Keratinocyte (primary cell): ENCODE data around the gene STEAP1B. TPM values are rescaled to one million over a fixed set of nuclear protein-coding genes. Genes with fewer than 3 reads are reported as not detected.
"Not testable (repeated sequence)": the region's sequence is repeated elsewhere in the genome, so short reads cannot be mapped to it uniquely, and the experiment has no call there.

Experiments used
- DNase-seq: peaks from one replicate; pipeline ENCODE4 v3.0.0-alpha.2; 2011; ENCODE audit warnings: low read depth, missing footprints, low spot score
- FAIRE-seq: peaks from 2 replicates; lab custom pipeline; 2011; peaks lifted over from hg19 to GRCh38; lab: Jason Lieb, UNC
- H2AFZ ChIP-seq: 2 replicates; pipeline ENCODE4 v1.6.0; 2012; ENCODE audit warnings: low read length, control low read depth, inconsistent platforms; ENCODE audit not compliant: control insufficient read depth
- H3K27ac ChIP-seq: 2 replicates; pipeline ENCODE4 v1.5.1; 2011; ENCODE audit warnings: low read length; ENCODE audit not compliant: control insufficient read depth, insufficient read depth
- H3K27me3 ChIP-seq: 3 replicates; pipeline ENCODE4 v1.6.0; 2011; ENCODE audit warnings: low read length; ENCODE audit not compliant: control insufficient read depth, insufficient read depth; ENCODE audit errors: extremely low read depth
- H3K36me3 ChIP-seq, 2 experiments: 2 replicates in 1 of 2; 3 replicates in 1 of 2; pipeline ENCODE4 v1.5.1; 2011; ENCODE audit warnings: low read length in 2 of 2, mild to moderate bottlenecking in 1 of 2; ENCODE audit not compliant: control insufficient read depth in 2 of 2, insufficient read depth in 2 of 2; ENCODE audit errors: extremely low read depth in 1 of 2
- H3K4me1 ChIP-seq: 3 replicates; pipeline ENCODE4 v1.5.1; 2011; ENCODE audit warnings: low read length; ENCODE audit not compliant: control insufficient read depth, insufficient read depth; ENCODE audit errors: extremely low read depth
- H3K4me2 ChIP-seq: 3 replicates; pipeline ENCODE4 v1.6.0; 2011; ENCODE audit warnings: low read depth, low read length; ENCODE audit not compliant: control insufficient read depth, insufficient read depth; ENCODE audit errors: extremely low read depth
- H3K4me3 ChIP-seq, 3 experiments: fragments of 200-600 bp in 1 of 3; sonication (generic) in 1 of 3; 2 replicates in 2 of 3; 3 replicates in 1 of 3; pipeline ENCODE4 v1.5.1; 2011 to 2016; ENCODE audit warnings: low read length in 3 of 3, mild to moderate bottlenecking in 3 of 3, control low read depth in 2 of 3, inconsistent platforms in 1 of 3, low read depth in 1 of 3, mixed read lengths in 1 of 3, mixed run types in 1 of 3, moderate library complexity in 1 of 3; ENCODE audit not compliant: control insufficient read depth in 2 of 3, insufficient read depth in 2 of 3; ENCODE audit errors: extremely low read depth in 1 of 3
- H3K79me2 ChIP-seq: 2 replicates; pipeline ENCODE4 v1.6.0; 2012; ENCODE audit warnings: low read length; ENCODE audit not compliant: control insufficient read depth, insufficient read depth
- H3K9ac ChIP-seq: 3 replicates; pipeline ENCODE4 v1.6.0; 2011; ENCODE audit warnings: low read length; ENCODE audit not compliant: control insufficient read depth, insufficient read depth; ENCODE audit errors: extremely low read depth
- H3K9me1 ChIP-seq: 3 replicates; pipeline ENCODE4 v1.6.0; 2011; ENCODE audit warnings: low read length; ENCODE audit not compliant: control insufficient read depth, insufficient read depth; ENCODE audit errors: extremely low read depth
- H3K9me3 ChIP-seq: 2 replicates; pipeline ENCODE4 v1.5.1; 2012; ENCODE audit warnings: low read depth, low read length; ENCODE audit not compliant: control insufficient read depth
- H4K20me1 ChIP-seq: 3 replicates; pipeline ENCODE4 v1.6.0; 2011; ENCODE audit warnings: low read length; ENCODE audit not compliant: control insufficient read depth, insufficient read depth; ENCODE audit errors: extremely low read depth
- dilution Hi-C: fragments of 300-500 bp; cut with MboI; formaldehyde crosslinking; loops from one replicate; pipeline ENCODE4 v1.7.0; 2020; ENCODE audit warnings: low sequenced_read_pairs; ENCODE audit not compliant: extremely low pct_ligation_motif_present
- polyA plus RNA-seq, 5 experiments: library from polyadenylated mRNA; depleted of rRNA in 3 of 5; stranded (reverse) in 3 of 5; stranded (forward) in 1 of 5; unstranded in 1 of 5; fragments of >200 nt; gene quantifications; 1 replicate in 1 of 5; 2 replicates in 3 of 5; 3 replicates in 1 of 5; pipeline versions ENCODE4 v1.2.1 to v1.2.3, GENCODE V29; 2011 to 2012; ENCODE audit warnings: missing spikeins in 2 of 5, low read depth in 1 of 5, low replicate concordance in 1 of 5

The STEAP1B gene
- polyA plus RNA-seq, 1 donor (not counting 4 experiments of a cell fraction or from before 2014, with no cell fraction given): 18.9 TPM

GRCh38 chr7:22507320-22507719, 7.3 kb upstream of the STEAP1B start:
- H3K27ac ChIP-seq, H2AFZ ChIP-seq, H3K9me1 ChIP-seq, H3K4me3 ChIP-seq, dilution Hi-C loops, H3K4me1 ChIP-seq, DNase-seq, H3K27me3 ChIP-seq, FAIRE-seq, H3K9ac ChIP-seq, H3K36me3 ChIP-seq, H3K79me2 ChIP-seq, H4K20me1 ChIP-seq, H3K9me3 ChIP-seq, H3K4me2 ChIP-seq: not testable (repeated sequence)

DNA sequence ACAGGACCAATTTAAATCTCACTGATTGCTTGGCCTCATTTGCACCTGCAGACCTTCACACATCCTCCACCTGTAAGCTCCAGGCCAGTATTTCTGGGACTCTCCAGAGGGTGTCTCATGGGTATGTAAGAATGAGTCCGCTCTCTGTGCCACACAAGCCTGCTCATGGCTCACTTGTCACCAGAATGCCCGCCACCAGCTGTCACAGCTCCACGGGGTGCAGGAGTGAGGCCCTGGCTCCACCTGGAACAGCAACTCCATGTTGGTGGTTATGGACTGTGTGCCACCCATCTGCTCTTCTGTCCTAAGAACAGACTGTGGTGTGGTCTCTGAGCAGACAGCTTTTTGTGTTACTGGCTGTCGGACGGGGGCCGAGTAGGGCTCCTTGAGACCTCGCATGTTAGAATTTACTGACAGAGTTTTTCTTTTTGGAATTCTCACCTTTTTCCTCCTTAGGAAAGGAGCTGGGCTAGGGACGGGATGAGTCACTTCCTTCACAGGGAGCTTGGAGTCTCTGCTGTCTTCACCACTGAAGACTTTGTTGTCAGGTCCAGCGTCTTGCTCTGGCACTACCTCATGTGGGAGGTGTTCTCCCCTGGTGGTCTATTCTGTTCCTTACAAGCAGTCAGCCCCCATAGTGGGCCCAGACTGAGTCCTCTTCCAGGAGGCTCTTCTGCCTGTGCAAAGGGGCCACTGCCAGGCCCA, 6.5 kb upstream of the STEAP1B start:
- H2AFZ ChIP-seq, dilution Hi-C loops, H3K9me3 ChIP-seq: not testable (repeated sequence)

DNA sequence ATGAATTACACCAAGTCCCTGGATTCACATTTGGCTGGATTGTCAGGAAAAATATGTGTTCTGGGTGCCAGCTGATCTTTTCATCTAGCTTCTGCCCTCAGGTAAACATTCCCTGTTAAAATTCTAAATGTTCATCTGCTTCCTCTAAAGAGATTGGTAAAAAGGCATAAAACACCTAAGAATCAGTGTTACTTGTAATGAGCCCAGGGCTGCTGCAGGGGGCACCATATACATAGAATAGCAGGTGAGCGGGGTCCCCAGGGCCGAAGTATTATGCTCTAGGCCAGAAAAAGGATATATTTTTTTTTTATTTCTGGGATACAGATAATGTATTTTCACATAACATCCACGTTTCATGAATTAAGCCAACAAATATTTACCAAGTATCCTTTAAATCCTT, 4.5 kb upstream of the STEAP1B start:
- H3K36me3 ChIP-seq, H3K4me3 ChIP-seq, H3K79me2 ChIP-seq, H3K4me2 ChIP-seq, H3K9ac ChIP-seq, H3K9me1 ChIP-seq, H3K27me3 ChIP-seq, FAIRE-seq, H3K9me3 ChIP-seq, DNase-seq, dilution Hi-C loops, H3K27ac ChIP-seq, H2AFZ ChIP-seq, H3K4me1 ChIP-seq, H4K20me1 ChIP-seq: not testable (repeated sequence)

More for the DNA sequence above, 6.5 kb upstream of the STEAP1B start:
- H3K4me2 ChIP-seq, H3K9me1 ChIP-seq, H3K36me3 ChIP-seq, H3K4me1 ChIP-seq, H3K27me3 ChIP-seq, H3K9ac ChIP-seq, H3K79me2 ChIP-seq, H4K20me1 ChIP-seq, H3K27ac ChIP-seq, H3K4me3 ChIP-seq, FAIRE-seq, DNase-seq: not testable (repeated sequence)

DNA sequence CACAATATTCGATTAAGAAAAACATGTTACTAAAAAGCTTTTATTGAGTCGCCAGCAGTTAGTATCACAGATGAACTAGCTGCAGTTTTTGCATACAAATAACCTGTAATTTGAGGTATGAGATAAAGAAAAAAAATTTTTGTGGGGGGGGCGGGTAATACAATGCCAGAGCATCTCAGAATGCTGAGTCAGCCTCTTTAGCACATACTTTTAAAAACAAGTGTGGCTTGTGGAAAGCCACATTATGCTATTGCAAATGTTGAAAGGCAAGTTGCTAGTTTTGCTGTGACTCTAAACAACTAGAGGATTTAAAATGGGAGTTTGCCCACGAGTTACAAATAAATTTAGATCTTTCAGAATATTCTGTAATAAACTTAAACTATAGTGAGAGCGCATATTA, 2.1 kb upstream of the STEAP1B start:
- H3K4me3 ChIP-seq, DNase-seq, H3K79me2 ChIP-seq, H3K9ac ChIP-seq, H3K27me3 ChIP-seq, H3K9me3 ChIP-seq, H3K4me1 ChIP-seq, H3K4me2 ChIP-seq, H2AFZ ChIP-seq, H3K27ac ChIP-seq, H4K20me1 ChIP-seq, FAIRE-seq, H3K36me3 ChIP-seq, H3K9me1 ChIP-seq, dilution Hi-C loops: not testable (repeated sequence)
